ENCODE data around the gene ALG12. TPM values are rescaled to one million over a fixed set of nuclear protein-coding genes. Genes with fewer than 3 reads are reported as not detected.
A peak's percentile ranks its signal among the peaks of the same experiment; 100 is the strongest.

Gene ALG12
- total and polyA plus RNA-seq, 2 of the 13 experiments (the other 11 are each of a cell fraction or from before 2014, with no cell fraction given), result 7.8 to 15.8 TPM

DNA sequence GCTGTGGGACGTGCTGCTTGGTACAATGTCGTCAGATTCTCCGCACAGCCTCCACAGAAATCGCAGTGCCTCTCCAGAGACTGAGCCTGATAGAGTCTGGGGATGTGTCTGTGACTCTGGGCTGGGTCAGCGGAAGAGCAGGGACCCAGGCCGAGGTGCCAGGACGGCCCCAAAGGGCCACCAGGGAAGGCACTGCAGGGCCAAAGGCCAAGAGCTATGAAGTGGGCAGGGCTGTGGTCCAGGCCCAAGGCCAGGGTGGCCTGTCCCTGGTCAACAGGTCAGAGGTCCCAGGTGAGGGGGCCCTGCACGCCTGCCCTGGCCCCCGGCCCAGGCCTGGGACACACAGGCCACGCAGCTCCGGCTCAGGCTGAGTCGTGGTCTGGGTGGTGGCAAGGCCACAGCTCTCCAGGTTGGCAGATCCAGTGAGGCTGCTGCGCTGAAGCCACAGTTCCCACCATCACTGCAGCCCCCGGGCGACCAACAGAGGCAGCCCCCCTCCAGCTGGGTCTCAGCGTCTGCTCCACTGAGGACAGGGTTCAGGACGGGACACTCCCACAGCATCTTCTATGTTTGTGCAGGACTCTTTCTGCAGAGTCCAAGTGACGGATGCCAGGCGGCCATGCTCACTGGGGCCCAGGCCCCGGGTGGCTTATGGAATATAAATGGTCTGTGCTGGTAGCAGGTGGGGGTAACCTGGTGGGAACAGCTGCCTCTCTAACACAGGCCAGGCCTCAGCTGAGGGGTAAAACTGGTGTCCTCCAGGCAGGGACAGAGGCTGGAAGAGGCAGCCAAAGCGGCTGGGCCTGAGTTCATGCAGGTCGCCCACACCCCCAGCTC is 37.6 kb upstream of the ALG12 start (continued):
- TF ChIP-seq HNF1A (IDR thresholded peaks at IDR 0.05; ENCODE audit: low read depth) (no peak), HNF1A (CRISPR knock-in tag; IDR thresholded peaks at IDR 0.05; ENCODE audit: borderline replicate concordance) (no peak), ZFX (CRISPR knock-in tag; IDR thresholded peaks at IDR 0.05; ENCODE audit: low read depth) (peak; percentile 79), ZNF770 (CRISPR knock-in tag; IDR thresholded peaks at IDR 0.05) (peak; percentile 58; the same call in 1 of the 2 replicates), SMYD3 (CRISPR knock-in tag; IDR thresholded peaks at IDR 0.05) (no peak), POGK (CRISPR knock-in tag; conservative IDR thresholded peaks at IDR 0.05) (0 out of 2 replicates have a peak, but pooled peaks have one; percentile 37), ZFY (CRISPR knock-in tag; IDR thresholded peaks at IDR 0.05) (peak; percentile 61), ZNF615 (CRISPR knock-in tag; IDR thresholded peaks at IDR 0.05; ENCODE audit: borderline replicate concordance) (no peak), ZNF549 (CRISPR knock-in tag; IDR thresholded peaks at IDR 0.05) (peak; percentile 89; the same call in 1 of the 2 replicates), BCL6 (CRISPR knock-in tag; IDR thresholded peaks at IDR 0.05) (peak; percentile 57), CBX5 (CRISPR knock-in tag; IDR thresholded peaks at IDR 0.05; ENCODE audit: borderline replicate concordance) (peak; percentile 39; the same call in 1 of the 2 replicates), SOX6 (IDR thresholded peaks at IDR 0.05) (no peak), SOX6 (CRISPR knock-in tag; IDR thresholded peaks at IDR 0.05) (peak; percentile 61), ZNF326 (CRISPR knock-in tag; IDR thresholded peaks at IDR 0.05; ENCODE audit: borderline replicate concordance) (no peak), NR2C2 (CRISPR knock-in tag; IDR thresholded peaks at IDR 0.05; ENCODE audit: borderline replicate concordance) (0 out of 2 replicates have a peak, but pooled peaks have one; percentile 52), SMAD9 (CRISPR knock-in tag; IDR thresholded peaks at IDR 0.05) (no peak), TGIF2 (CRISPR knock-in tag; IDR thresholded peaks at IDR 0.05) (0 out of 2 replicates have a peak, but pooled peaks have one; percentile 22), SALL2 (CRISPR knock-in tag; IDR thresholded peaks at IDR 0.05) (0 out of 2 replicates have a peak, but pooled peaks have one; percentile 33), U2AF1 (optimal IDR thresholded peaks at IDR 0.05; ENCODE audit: low read depth, low read length) (no peak)
- TF ChIP-seq, protein P1, sequence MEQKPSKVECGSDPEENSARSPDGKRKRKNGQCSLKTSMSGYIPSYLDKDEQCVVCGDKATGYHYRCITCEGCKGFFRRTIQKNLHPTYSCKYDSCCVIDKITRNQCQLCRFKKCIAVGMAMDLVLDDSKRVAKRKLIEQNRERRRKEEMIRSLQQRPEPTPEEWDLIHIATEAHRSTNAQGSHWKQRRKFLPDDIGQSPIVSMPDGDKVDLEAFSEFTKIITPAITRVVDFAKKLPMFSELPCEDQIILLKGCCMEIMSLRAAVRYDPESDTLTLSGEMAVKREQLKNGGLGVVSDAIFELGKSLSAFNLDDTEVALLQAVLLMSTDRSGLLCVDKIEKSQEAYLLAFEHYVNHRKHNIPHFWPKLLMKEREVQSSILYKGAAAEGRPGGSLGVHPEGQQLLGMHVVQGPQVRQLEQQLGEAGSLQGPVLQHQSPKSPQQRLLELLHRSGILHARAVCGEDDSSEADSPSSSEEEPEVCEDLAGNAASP (CRISPR knock-in tag; IDR thresholded peaks at IDR 0.05; ENCODE audit: borderline replicate concordance), result peak; percentile 22; the same call in 1 of the 2 replicates
